ENCODE data around the gene CELF2.

Gene CELF2

DNA sequence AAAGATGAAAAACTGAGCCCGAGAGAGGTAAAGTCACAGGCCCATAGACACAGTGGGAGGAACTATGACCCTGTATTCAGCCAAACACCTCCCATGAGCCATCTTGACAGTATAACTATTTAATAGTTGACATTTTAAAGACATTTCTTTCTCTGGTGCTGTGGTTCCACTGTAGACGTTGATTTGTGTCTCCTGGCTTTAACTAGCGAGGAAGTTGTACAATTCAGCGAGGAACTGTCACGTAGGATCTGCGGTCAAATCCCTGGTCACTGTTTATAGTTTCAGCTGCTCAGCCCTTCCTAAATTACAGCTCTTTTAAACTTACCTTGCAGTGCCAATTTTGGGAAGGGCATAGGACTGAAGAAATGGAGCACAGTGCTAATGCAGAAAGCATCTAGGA is 7.1 kb upstream of the CELF2 start:
- no peak for DNase-seq (ENCODE audit: insufficient read length, low spot score)
- no peak for FAIRE-seq
- TF ChIP-seq POLR2A (IDR thresholded peaks at IDR 0.05; ENCODE audit: low read depth, low read length) = no peak

DNA sequence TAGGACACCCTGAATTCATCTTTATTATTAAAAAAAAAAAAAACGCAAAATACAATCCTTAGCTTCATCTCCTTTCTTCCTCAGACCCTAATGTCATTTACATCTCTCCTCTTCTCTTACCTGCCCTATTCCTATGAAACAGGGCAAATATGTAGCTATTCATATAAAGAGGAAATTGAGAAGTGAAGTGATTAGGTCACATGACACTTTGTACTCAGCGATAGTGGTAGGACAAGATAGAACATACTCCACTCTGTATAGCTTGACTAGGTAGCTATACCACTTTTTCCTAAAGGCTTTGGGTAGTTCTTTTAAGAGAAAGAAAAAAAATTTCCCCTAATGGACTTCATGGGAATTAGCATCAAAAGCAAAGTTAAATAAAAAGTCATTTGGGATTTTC is 6.2 kb upstream of the CELF2 start:
- no peak for FAIRE-seq
- DNase-seq (ENCODE audit: insufficient read length, low spot score) = no peak
- no peak for TF ChIP-seq POLR2A (IDR thresholded peaks at IDR 0.05; ENCODE audit: low read depth, low read length)

- DNase-seq (ENCODE audit: insufficient read length, low spot score) = no peak
- no peak for TF ChIP-seq POLR2A (IDR thresholded peaks at IDR 0.05; ENCODE audit: low read depth, low read length)
- FAIRE-seq = no peak
Measured at GRCh38 chr10:11011984-11012383, 5.7 kb upstream of the CELF2 start.

- TF ChIP-seq POLR2A (IDR thresholded peaks at IDR 0.05; ENCODE audit: low read depth, low read length) = no peak
- FAIRE-seq = no peak
Measured at GRCh38 chr10:11012421-11013295, 5.0 kb upstream of the CELF2 start.

GRCh38 chr10:11013836-11014235 is 3.8 kb upstream of the CELF2 start:
- no peak for TF ChIP-seq POLR2A (IDR thresholded peaks at IDR 0.05; ENCODE audit: low read depth, low read length)
- DNase-seq (ENCODE audit: insufficient read length, low spot score) = no peak
- FAIRE-seq = no peak

More at GRCh38 chr10:11012421-11013295, 5.0 kb upstream of the CELF2 start:
- DNase-seq (ENCODE audit: insufficient read length, low spot score) = no peak

DNA sequence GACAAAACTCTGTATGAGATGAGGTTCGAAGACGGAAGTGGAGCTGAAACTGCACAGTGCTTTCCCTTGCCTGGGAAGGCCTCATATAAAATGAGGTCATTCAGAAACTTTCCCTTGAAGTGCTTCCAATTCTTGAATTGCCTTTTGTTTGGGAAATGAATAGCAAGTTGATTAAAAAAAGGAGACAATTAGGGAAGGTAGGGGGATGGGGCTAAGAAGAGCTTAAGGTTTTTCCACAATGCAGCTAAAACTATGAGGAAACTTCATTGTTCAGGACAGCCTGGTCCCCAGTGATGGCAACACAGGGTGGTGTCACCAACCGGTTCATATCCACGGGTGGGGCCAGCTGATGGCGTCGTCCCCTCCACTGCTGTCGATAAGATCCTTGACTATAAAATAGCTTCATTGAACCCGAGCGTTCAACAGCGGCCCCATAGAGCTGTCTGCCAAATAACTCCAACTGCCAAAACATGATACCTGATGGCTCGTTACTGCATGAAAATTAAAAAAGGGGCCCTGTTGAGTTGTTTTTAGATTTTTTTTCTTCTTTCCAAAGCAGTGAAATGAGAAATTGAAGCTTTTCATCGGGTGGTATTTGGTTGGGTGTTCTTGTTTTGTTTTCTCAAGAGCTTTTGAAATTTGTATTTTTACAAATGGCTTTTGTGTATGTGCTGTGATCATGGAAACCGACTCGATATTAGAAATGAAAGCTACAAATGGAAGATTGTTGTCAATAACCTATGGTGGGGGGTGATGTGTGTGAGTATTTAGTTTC is 2.8 kb upstream of the CELF2 start:
- TF ChIP-seq POLR2A (IDR thresholded peaks at IDR 0.05; ENCODE audit: low read depth, low read length) = no peak
- DNase-seq (ENCODE audit: insufficient read length, low spot score) = no peak
- FAIRE-seq = no peak

- no peak for DNase-seq (ENCODE audit: insufficient read length, low spot score)
- no peak for TF ChIP-seq POLR2A (IDR thresholded peaks at IDR 0.05; ENCODE audit: low read depth, low read length)
- FAIRE-seq = no peak
Measured at GRCh38 chr10:11015446-11015934, 2.2 kb upstream of the CELF2 start.

DNA sequence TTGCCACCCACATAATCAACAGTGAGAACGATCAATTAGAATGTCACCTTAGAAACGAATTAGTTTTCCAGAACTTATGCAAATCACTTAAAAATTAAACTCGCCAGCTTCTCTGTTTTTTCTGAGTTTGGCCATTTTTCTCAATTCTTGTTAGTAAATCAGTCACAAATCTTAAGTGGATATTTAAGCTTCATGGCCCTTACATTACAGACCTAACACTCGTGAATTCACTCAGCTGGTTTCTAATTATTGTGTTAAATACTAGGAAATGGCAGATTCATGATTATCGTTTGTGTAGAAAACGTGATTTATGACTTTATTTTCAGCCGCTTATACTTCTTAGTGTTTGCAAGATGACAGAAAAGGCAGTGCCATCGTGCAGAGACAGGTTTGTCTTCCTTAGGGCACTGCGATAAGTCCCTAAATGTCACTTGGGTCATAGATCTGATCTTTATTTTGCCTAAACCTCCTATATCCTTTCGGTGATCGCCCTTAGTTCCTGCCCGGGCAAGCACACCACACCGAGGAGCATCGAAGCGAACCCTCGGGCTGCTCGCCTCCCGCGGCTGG is 587 bp upstream of the CELF2 start:
- FAIRE-seq (no peak), DNase-seq (ENCODE audit: insufficient read length, low spot score) (no peak)
- no peak for TF ChIP-seq POLR2A (IDR thresholded peaks at IDR 0.05; ENCODE audit: low read depth, low read length)

DNA sequence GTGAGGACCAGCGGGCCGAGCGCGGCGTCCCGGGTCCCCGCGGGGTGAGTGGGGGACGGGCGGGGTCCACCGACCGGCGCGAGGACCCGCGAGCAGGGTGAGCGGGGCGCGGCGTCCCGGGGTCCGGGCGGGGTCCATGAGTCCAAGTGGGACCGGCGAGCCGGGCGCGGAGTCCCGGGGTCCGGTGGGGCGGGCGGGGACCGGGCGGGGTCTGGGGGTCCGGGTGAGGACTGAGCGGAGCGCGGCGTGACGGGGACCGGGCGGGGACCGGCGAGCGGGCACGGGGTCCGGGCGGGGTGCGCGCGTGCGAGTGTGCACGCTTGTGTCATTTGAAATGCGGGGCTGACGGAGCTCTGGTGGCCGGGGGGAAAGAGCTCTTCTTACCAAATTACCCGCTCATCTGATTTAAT is 765 bp downstream of the CELF2 start:
- DNase-seq (ENCODE audit: insufficient read length, low spot score) (no peak), FAIRE-seq (no peak)
- TF ChIP-seq POLR2A (IDR thresholded peaks at IDR 0.05; ENCODE audit: low read depth, low read length) = no peak

DNA sequence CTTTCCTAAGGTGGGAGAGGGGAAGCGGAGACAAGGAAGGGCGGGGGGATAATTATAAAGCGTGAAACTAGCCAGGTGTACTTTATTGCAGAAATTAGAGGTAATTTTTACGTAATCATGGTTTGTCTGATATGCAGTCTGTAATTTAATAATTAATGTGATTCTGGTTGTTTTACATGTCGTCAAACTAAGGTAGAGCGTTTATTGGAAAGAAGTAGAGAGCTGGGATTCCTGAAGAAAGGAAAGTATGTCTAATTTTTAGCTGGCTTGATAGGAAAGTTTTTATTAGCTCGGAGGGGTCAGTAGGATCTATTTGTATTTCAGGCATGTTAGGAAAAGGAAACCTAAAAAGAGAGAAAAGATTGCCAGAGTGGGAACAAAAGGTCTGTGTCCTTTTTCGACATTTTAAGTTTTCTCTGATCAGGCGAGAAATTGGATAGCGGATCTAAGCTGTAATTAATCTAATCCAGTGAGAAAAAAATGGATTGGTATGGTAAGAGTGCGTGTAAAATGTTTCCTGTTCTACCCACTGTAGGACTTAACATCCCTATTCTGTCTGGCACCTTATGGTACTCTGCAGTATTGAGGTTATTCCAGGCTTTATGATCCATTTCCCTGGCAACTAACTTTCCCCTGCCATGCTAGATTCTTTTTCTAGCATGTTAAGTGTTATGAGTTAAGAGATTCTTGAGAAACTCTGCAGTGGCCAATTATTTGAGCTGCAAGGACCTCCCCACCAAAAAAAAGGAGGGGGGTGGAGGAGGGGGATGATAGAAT is 1.4 kb downstream of the CELF2 start:
- no peak for TF ChIP-seq POLR2A (IDR thresholded peaks at IDR 0.05; ENCODE audit: low read depth, low read length)
- DNase-seq (ENCODE audit: insufficient read length, low spot score) = no peak
- FAIRE-seq = no peak

- FAIRE-seq (no peak), DNase-seq (ENCODE audit: insufficient read length, low spot score) (no peak)
- no peak for TF ChIP-seq POLR2A (IDR thresholded peaks at IDR 0.05; ENCODE audit: low read depth, low read length)
Measured at GRCh38 chr10:11019724-11020547, 2.3 kb downstream of the CELF2 start.

- no peak for DNase-seq (ENCODE audit: insufficient read length, low spot score)
- no peak for TF ChIP-seq POLR2A (IDR thresholded peaks at IDR 0.05; ENCODE audit: low read depth, low read length)
- FAIRE-seq = no peak
Measured at GRCh38 chr10:11020548-11020942, 2.9 kb downstream of the CELF2 start.

DNA sequence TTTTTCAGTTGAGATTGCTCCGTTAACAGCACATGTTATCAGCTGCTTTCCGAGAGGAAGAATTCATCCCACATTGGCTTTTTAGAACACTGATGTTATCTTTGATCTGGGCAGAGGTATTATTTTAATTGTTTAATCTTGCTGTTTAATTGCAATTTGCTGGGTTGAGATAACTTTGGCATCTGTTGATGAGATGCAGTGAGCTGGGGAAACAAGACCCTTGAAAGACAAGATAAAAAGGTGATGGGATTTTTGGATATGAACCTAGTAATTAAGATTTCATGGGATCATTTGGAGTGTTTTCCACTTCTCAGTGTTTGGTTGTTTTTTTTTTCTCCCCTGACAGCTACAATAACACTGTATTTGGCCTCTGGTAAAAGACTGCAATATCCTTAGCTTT is 4.5 kb downstream of the CELF2 start:
- no peak for DNase-seq (ENCODE audit: insufficient read length, low spot score)
- no peak for FAIRE-seq
- no peak for TF ChIP-seq POLR2A (IDR thresholded peaks at IDR 0.05; ENCODE audit: low read depth, low read length)

All from H54 (cell line).